ENCODE data around the gene PYGB.

The PYGB gene

GRCh38 chr20:25339608-25340007 is 91.7 kb downstream of the PYGB start:
- no peak for DNase-seq (ENCODE audit: low read depth in 2 of 2)
- H3K4me3 ChIP-seq (replicated peaks in 1 of 2; ENCODE audit: low read depth in 2 of 2, low read length in 2 of 2) = no peak overlapping the region
- TF ChIP-seq CTCF (IDR thresholded peaks at IDR 0.05; ENCODE audit: low read depth, low read length) = no peak

- DNase-seq (ENCODE audit: low read depth in 2 of 2) = no peak
- TF ChIP-seq CTCF (IDR thresholded peaks at IDR 0.05; ENCODE audit: low read depth, low read length) = no peak
- H3K4me3 ChIP-seq (replicated peaks in 1 of 2; ENCODE audit: low read depth in 2 of 2, low read length in 2 of 2) = no peak overlapping the region
These were observed 92.5 kb downstream of the PYGB start for GRCh38 chr20:25340380-25340779.

GRCh38 chr20:25341716-25342680 is 94.1 kb downstream of the PYGB start:
- TF ChIP-seq CTCF (IDR thresholded peaks at IDR 0.05; ENCODE audit: low read depth, low read length) = no peak
- DNase-seq (ENCODE audit: low read depth in 2 of 2) = peak in 1 of 2 donors; percentile 5

GRCh38 chr20:25344634-25345033 is 96.7 kb downstream of the PYGB start:
- TF ChIP-seq CTCF (IDR thresholded peaks at IDR 0.05; ENCODE audit: low read depth, low read length) = no peak
- H3K4me3 ChIP-seq (replicated peaks in 1 of 2; ENCODE audit: low read depth in 2 of 2, low read length in 2 of 2) = no peak overlapping the region
- no peak for DNase-seq (ENCODE audit: low read depth in 2 of 2)

More at GRCh38 chr20:25341716-25342680, 94.1 kb downstream of the PYGB start:
- no peak overlapping the region for H3K4me3 ChIP-seq (replicated peaks in 1 of 2; ENCODE audit: low read depth in 2 of 2, low read length in 2 of 2)

GRCh38 chr20:25345721-25346120 is 97.8 kb downstream of the PYGB start:
- TF ChIP-seq CTCF (IDR thresholded peaks at IDR 0.05; ENCODE audit: low read depth, low read length) = no peak

GRCh38 chr20:25346349-25346748 is 98.5 kb downstream of the PYGB start:
- TF ChIP-seq CTCF (IDR thresholded peaks at IDR 0.05; ENCODE audit: low read depth, low read length) = no peak
- no peak overlapping the region for H3K4me3 ChIP-seq (replicated peaks in 1 of 2; ENCODE audit: low read depth in 2 of 2, low read length in 2 of 2)
- no peak for DNase-seq (ENCODE audit: low read depth in 2 of 2)

More at GRCh38 chr20:25345721-25346120, 97.8 kb downstream of the PYGB start:
- no peak overlapping the region for H3K4me3 ChIP-seq (replicated peaks in 1 of 2; ENCODE audit: low read depth in 2 of 2, low read length in 2 of 2)
- DNase-seq (ENCODE audit: low read depth in 2 of 2) = no peak

Data from cardiac fibroblast (primary cell).